Anterior cingulate cortex (tissue), 58 donors: Measurements from ENCODE around the gene ZIC4.

Experiments
- DNase-seq, 58 donors: peaks; one replicate each; lab custom pipeline; 2025; lab: John Stamatoyannopoulos, UW

ZIC4 gene

GRCh38 chr3:147418808-147419701, 12.7 kb upstream of the ZIC4 start:
- DNase-seq = peak in 57 of 58 donors; percentile 23 to 99 (median 84)

GRCh38 chr3:147418371-147418781, 12.0 kb upstream of the ZIC4 start:
- DNase-seq = no peak

- no peak for DNase-seq
These were observed 11.4 kb upstream of the ZIC4 start for GRCh38 chr3:147417551-147418295.

- DNase-seq = no peak
These were observed 10.6 kb upstream of the ZIC4 start for GRCh38 chr3:147416931-147417330.

GRCh38 chr3:147415874-147416273, 9.5 kb upstream of the ZIC4 start:
- DNase-seq = no peak

- no peak for DNase-seq
These were observed 8.9 kb upstream of the ZIC4 start for GRCh38 chr3:147415286-147415685.

- DNase-seq = no peak
These were observed 8.2 kb upstream of the ZIC4 start for GRCh38 chr3:147414390-147415138.

GRCh38 chr3:147413686-147414389, 7.5 kb upstream of the ZIC4 start:
- no peak for DNase-seq

- no peak for DNase-seq
These were observed 6.8 kb upstream of the ZIC4 start for GRCh38 chr3:147412917-147413685.

- no peak for DNase-seq
These were observed 6.0 kb upstream of the ZIC4 start for GRCh38 chr3:147412261-147412916.

- no peak for DNase-seq
These were observed 5.5 kb upstream of the ZIC4 start for GRCh38 chr3:147411815-147412241.

GRCh38 chr3:147411238-147411814, 5.0 kb upstream of the ZIC4 start:
- peak in 6 of 58 donors; percentile 11 to 47 (median 24) for DNase-seq

- no peak for DNase-seq
These were observed 4.3 kb upstream of the ZIC4 start for GRCh38 chr3:147410526-147411237.

GRCh38 chr3:147410116-147410525, 3.8 kb upstream of the ZIC4 start:
- peak in 1 of 58 donors; percentile 42 for DNase-seq

GRCh38 chr3:147409143-147410115, 3.1 kb upstream of the ZIC4 start, which contains the start of gene ZIC1:
Gene ZIC1, plus strand, starts transcription at chr3:147409365. Its CDS starts 748 bp downstream, at chr3:147410113.
- peak in 53 of 58 donors; percentile 12 to 85 (median 66) for DNase-seq
